AG04449 (cell line): ENCODE measurements around the gene TRPC1.

Experiments
- CTCF ChIA-PET: fragments of 350-600 bp; formaldehyde crosslinking; extraction: SDS; loops from one replicate; lab custom pipeline; 2021; ENCODE audit warnings: antibody characterized with exemption; lab: Yijun Ruan, JAX
- POLR2A ChIA-PET: fragments of 400-600, 350-600 bp; formaldehyde crosslinking; extraction: SDS; loops from one replicate; lab custom pipeline; 2020; ENCODE audit warnings: antibody characterized with exemption, inconsistent platforms; lab: Yijun Ruan, JAX
- DNase-seq: peaks from one replicate; pipeline ENCODE4 v3.0.0-alpha.2; 2010; ENCODE audit warnings: low read depth, low spot score
- H3K4me3 ChIP-seq: 2 replicates; pipeline ENCODE4 v1.5.1; 2011; ENCODE audit warnings: low read depth, mild to moderate bottlenecking, control low read depth, low read length
- CTCF ChIP-seq: IDR thresholded peaks from one replicate; pipeline ENCODE4 v1.5.1; 2011; ENCODE audit warnings: mild to moderate bottlenecking, moderate library complexity, low read length, control low read depth, inconsistent platforms; ENCODE audit not compliant: insufficient read depth; ENCODE audit errors: missing control alignments

The TRPC1 gene

GRCh38 chr3:142802891-142803290 lies 79.1 kb downstream of the TRPC1 start:
- TF ChIP-seq CTCF = no peak
- no peak for DNase-seq
- ChIA-PET CTCF (no interaction called here), POLR2A (no interaction called here)
- H3K4me3 ChIP-seq = no peak overlapping the region

DNA sequence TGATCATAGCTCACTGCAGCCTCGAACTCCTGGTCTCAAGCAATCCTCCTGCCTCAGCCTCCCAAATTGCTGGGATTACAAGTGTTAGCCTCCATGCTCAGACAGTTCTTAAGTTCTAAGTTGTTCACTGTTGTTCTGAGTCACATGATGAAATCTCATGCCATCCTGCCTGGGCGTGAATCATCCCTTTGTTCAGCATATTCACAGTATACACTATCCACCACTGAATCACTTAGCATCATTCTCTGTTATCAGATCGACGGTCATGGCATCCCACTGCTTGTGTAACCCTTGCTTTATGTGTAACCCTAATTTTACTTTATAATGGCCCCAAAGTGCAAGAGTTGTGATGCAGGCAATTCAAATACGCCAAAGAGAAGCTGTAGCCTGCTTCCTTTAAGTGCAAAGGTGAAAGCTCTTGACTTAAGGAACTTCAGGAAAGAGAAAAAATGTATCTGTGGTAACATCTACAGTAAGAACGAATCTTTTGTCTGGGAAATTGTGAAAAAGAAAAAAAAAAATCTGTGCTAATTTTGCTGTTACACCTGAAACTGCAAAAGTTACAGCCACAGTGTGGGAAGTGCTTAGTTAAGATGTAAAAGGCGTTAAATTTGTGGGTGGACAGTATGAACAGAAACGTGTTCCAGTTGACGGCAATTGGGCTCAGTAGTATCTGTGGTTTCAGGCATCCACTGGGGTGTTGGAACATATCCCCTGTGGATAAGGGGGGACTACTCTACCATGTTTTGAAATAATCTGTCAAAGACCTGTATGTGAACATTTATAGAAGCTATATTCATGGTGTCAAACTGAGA lies 84.5 kb downstream of the TRPC1 start:
- H3K4me3 ChIP-seq = no peak overlapping the region
- no peak for TF ChIP-seq CTCF
- CTCF ChIA-PET = interaction anchor here (0.8 to 2.1 kb wide), 4 partner anchors 21 to 221 kb away, joined by 3 to 11 read pairs (median 3); no protein-coding TSS in a partner anchor
- DNase-seq = peak; percentile 5
- POLR2A ChIA-PET = no interaction called here

DNA sequence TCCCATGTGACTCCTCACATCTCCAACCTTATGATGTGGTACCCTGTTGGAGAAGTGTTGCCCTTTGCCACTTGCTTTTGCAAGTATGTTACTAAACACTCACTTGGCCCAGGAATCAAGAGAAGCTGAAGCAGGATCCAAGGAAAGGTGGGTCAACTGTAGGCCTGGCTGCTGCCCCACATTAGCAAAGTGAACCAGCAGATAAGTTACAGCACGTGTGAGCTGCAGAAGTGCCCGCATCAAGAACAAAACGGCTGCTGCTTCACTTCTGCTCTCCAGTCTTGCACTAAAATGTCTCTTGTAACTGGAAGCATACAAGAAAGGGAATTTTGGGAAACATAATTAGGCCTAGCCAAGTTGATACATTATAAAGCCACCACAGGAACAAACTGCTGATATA lies 85.4 kb downstream of the TRPC1 start:
- DNase-seq = no peak
- TF ChIP-seq CTCF = no peak
- CTCF ChIA-PET = interaction anchor here (0.8 to 2.1 kb wide), 4 partner anchors 20 to 222 kb away, joined by 3 to 11 read pairs (median 3); no protein-coding TSS in a partner anchor
- H3K4me3 ChIP-seq = no peak overlapping the region
- POLR2A ChIA-PET = no interaction called here

- CTCF ChIA-PET = interaction anchor here (1.2 to 5.0 kb wide), 2 partner anchors 9 to 13 kb away, joined by 3 to 70 read pairs; no protein-coding TSS in a partner anchor
These were observed 92.0 kb downstream of the TRPC1 start for GRCh38 chr3:142815803-142816202.

GRCh38 chr3:142817356-142817755 lies 93.5 kb downstream of the TRPC1 start:
- POLR2A ChIA-PET = no interaction called here
- no peak for DNase-seq
- TF ChIP-seq CTCF = no peak

More at GRCh38 chr3:142815803-142816202, 92.0 kb downstream of the TRPC1 start:
- no peak for TF ChIP-seq CTCF
- no peak overlapping the region for H3K4me3 ChIP-seq
- DNase-seq = no peak
- POLR2A ChIA-PET = interaction anchor here (0.6 kb wide), 1 partner anchor 23 kb away, joined by 3 read pairs; no protein-coding TSS in a partner anchor

GRCh38 chr3:142817897-142818296 lies 94.1 kb downstream of the TRPC1 start:
- POLR2A ChIA-PET = no interaction called here

More at GRCh38 chr3:142817356-142817755, 93.5 kb downstream of the TRPC1 start:
- H3K4me3 ChIP-seq = no peak overlapping the region
- CTCF ChIA-PET = interaction anchor here (1.0 to 5.0 kb wide), 3 partner anchors 12 to 232 kb away, joined by 3 to 70 read pairs (median 4); no protein-coding TSS in a partner anchor

More at GRCh38 chr3:142817897-142818296, 94.1 kb downstream of the TRPC1 start:
- no peak overlapping the region for H3K4me3 ChIP-seq
- CTCF ChIA-PET = interaction anchor here (1.0 to 5.0 kb wide), 3 partner anchors 11 to 232 kb away, joined by 3 to 70 read pairs (median 4); no protein-coding TSS in a partner anchor
- TF ChIP-seq CTCF = no peak
- DNase-seq = no peak
